ENCODE results near the gene KIF18A. TPM values are rescaled to one million over a fixed set of nuclear protein-coding genes. Genes with fewer than 3 reads are reported as not detected.

The KIF18A gene
- total RNA-seq, 1 experiment from 2014 or later: 20.6 TPM

DNA sequence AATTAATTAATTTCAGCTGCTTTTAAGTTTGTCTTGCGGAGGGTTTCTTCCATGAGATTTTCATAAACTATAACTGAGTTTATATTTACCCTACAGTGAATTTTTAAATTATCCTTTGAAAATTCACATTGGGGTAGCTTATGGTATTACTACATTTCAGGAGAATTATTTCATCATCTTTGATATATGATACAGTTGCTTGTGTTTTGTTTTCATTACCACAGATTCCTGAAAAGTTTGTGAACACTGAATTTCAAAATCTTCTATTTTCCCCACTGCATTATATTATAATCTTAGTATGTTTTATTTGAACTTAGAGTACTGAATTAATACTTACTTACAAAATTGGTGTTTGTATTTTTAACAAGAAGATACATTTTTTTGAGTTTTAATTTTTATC lies 24.6 kb upstream of the KIF18A start:
- TF ChIP-seq MLX (CRISPR knock-in tag; IDR thresholded peaks at IDR 0.05): no peak
- TF ChIP-seq ETV6 (CRISPR knock-in tag; IDR thresholded peaks at IDR 0.05): no peak
- TF ChIP-seq ZNF121 (CRISPR knock-in tag; IDR thresholded peaks at IDR 0.05): no peak
- TF ChIP-seq, protein P1, sequence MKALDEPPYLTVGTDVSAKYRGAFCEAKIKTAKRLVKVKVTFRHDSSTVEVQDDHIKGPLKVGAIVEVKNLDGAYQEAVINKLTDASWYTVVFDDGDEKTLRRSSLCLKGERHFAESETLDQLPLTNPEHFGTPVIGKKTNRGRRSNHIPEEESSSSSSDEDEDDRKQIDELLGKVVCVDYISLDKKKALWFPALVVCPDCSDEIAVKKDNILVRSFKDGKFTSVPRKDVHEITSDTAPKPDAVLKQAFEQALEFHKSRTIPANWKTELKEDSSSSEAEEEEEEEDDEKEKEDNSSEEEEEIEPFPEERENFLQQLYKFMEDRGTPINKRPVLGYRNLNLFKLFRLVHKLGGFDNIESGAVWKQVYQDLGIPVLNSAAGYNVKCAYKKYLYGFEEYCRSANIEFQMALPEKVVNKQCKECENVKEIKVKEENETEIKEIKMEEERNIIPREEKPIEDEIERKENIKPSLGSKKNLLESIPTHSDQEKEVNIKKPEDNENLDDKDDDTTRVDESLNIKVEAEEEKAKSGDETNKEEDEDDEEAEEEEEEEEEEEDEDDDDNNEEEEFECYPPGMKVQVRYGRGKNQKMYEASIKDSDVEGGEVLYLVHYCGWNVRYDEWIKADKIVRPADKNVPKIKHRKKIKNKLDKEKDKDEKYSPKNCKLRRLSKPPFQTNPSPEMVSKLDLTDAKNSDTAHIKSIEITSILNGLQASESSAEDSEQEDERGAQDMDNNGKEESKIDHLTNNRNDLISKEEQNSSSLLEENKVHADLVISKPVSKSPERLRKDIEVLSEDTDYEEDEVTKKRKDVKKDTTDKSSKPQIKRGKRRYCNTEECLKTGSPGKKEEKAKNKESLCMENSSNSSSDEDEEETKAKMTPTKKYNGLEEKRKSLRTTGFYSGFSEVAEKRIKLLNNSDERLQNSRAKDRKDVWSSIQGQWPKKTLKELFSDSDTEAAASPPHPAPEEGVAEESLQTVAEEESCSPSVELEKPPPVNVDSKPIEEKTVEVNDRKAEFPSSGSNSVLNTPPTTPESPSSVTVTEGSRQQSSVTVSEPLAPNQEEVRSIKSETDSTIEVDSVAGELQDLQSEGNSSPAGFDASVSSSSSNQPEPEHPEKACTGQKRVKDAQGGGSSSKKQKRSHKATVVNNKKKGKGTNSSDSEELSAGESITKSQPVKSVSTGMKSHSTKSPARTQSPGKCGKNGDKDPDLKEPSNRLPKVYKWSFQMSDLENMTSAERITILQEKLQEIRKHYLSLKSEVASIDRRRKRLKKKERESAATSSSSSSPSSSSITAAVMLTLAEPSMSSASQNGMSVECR (CRISPR knock-in tag; IDR thresholded peaks at IDR 0.05; ENCODE audit: borderline replicate concordance): no peak
- TF ChIP-seq ESRRA (CRISPR knock-in tag; IDR thresholded peaks at IDR 0.05; ENCODE audit: borderline replicate concordance): no peak
- POLR2A ChIA-PET: interaction anchor here (0.6 kb wide), 1 partner anchor 26 kb away, joined by 3 read pairs; no protein-coding TSS in a partner anchor
- Mint-ChIP-seq H3K36me3 (peaks cover 50% of the 10 kb centered on the region), H3K4me1 (peaks cover 27% of the 10 kb centered on the region), H3K27me3 (ENCODE audit: low read depth) (no peaks in the 10 kb centered on the region), H3K4me3 (no peak overlapping the region), H3K27ac (no peak overlapping the region), H3K9me3 (peaks cover 46% of the 10 kb centered on the region)
- no peak for DNase-seq (ENCODE audit: low spot score)
- ATAC-seq: no peak
- CTCF ChIA-PET: no interaction called here

DNA sequence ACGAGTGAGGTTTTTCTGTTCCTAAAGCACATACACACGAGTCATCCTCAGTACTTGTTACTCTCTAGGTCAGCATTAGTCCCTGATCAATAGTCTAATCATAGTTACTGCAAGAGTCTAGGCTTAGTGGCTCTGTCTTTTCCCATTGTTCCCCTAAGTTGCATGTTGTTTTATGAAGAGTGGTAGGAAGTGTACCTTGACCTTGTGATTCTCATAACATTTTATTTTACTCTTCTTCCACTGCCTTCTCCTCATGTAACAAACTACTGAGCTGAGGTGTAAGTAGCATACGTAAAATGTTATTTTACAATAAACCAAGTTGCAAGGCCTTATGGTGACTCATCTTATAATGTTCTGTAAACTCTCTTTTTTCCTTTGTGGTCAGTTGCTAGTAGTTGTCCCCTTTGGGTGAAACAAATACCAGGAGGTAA lies 15.2 kb upstream of the KIF18A start:
- peak overlapping the region; percentile 16; the same call in 1 of the 2 replicates for H3K27ac Mint-ChIP-seq
- TF ChIP-seq CBFB (CRISPR knock-in tag; IDR thresholded peaks at IDR 0.05; ENCODE audit: low read depth) (no peak), ZNF671 (CRISPR knock-in tag; IDR thresholded peaks at IDR 0.05) (no peak), SMAD4 (CRISPR knock-in tag; IDR thresholded peaks at IDR 0.05) (no peak), HMGA2 (CRISPR knock-in tag; IDR thresholded peaks at IDR 0.05) (no peak), SOX15 (CRISPR knock-in tag; IDR thresholded peaks at IDR 0.05) (no peak), E2F1 (CRISPR knock-in tag; IDR thresholded peaks at IDR 0.05) (no peak), FOXK1 (CRISPR knock-in tag; IDR thresholded peaks at IDR 0.05) (no peak), KAT7 (CRISPR knock-in tag; IDR thresholded peaks at IDR 0.05; ENCODE audit: borderline replicate concordance) (no peak), EMX1 (CRISPR knock-in tag; IDR thresholded peaks at IDR 0.05) (no peak)
- TF ChIP-seq, protein P2, sequence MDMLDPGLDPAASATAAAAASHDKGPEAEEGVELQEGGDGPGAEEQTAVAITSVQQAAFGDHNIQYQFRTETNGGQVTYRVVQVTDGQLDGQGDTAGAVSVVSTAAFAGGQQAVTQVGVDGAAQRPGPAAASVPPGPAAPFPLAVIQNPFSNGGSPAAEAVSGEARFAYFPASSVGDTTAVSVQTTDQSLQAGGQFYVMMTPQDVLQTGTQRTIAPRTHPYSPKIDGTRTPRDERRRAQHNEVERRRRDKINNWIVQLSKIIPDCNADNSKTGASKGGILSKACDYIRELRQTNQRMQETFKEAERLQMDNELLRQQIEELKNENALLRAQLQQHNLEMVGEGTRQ (CRISPR knock-in tag; IDR thresholded peaks at IDR 0.05): no peak
- TF ChIP-seq, protein P3, sequence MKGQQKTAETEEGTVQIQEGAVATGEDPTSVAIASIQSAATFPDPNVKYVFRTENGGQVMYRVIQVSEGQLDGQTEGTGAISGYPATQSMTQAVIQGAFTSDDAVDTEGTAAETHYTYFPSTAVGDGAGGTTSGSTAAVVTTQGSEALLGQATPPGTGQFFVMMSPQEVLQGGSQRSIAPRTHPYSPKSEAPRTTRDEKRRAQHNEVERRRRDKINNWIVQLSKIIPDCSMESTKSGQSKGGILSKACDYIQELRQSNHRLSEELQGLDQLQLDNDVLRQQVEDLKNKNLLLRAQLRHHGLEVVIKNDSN (CRISPR knock-in tag; IDR thresholded peaks at IDR 0.05): no peak
- TF ChIP-seq, protein P4, sequence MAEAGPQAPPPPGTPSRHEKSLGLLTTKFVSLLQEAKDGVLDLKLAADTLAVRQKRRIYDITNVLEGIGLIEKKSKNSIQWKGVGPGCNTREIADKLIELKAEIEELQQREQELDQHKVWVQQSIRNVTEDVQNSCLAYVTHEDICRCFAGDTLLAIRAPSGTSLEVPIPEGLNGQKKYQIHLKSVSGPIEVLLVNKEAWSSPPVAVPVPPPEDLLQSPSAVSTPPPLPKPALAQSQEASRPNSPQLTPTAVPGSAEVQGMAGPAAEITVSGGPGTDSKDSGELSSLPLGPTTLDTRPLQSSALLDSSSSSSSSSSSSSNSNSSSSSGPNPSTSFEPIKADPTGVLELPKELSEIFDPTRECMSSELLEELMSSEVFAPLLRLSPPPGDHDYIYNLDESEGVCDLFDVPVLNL (CRISPR knock-in tag; IDR thresholded peaks at IDR 0.05; ENCODE audit: borderline replicate concordance, low read depth): no peak
- H3K36me3 Mint-ChIP-seq: no peaks in the 10 kb centered on the region
- POLR2A ChIA-PET: no interaction called here
- no peaks in the 10 kb centered on the region for H3K27me3 Mint-ChIP-seq (ENCODE audit: low read depth)
- DNase-seq (ENCODE audit: low spot score) (no peak), ATAC-seq (no peak)
- peaks cover 3% of the 10 kb centered on the region; the same call in 1 of the 2 replicates for H3K4me1 Mint-ChIP-seq
- CTCF ChIA-PET: interaction anchor here (0.8 kb wide), 1 partner anchor 424 kb away, joined by 3 read pairs; no protein-coding TSS in a partner anchor
- H3K4me3 Mint-ChIP-seq: no peak overlapping the region
- no peaks in the 10 kb centered on the region for H3K9me3 Mint-ChIP-seq
